ENCODE results near the gene AKAP7.

- no peak for TF ChIP-seq CTCF (conservative IDR thresholded peaks at IDR 0.05; ENCODE audit: low read length)
- no peak for TF ChIP-seq EZH2phosphoT487 (IDR thresholded peaks at IDR 0.05; ENCODE audit: borderline replicate concordance)
These were observed 96.6 kb downstream of the AKAP7 start for GRCh38 chr6:131231891-131232290.
